Measurements from ENCODE around the gene KCTD17. TPM values are rescaled to one million over a fixed set of nuclear protein-coding genes. Genes with fewer than 3 reads are reported as not detected.

KCTD17 gene
- total and polyA plus RNA-seq, 2 of the 13 experiments (the other 11 are each of a cell fraction or from before 2014, with no cell fraction given) = 5.3 to 11.7 TPM

- no peak for TF ChIP-seq ZNF407 (CRISPR knock-in tag; IDR thresholded peaks at IDR 0.05; ENCODE audit: not compliant biosample characterization)
- no peak for TF ChIP-seq LCORL (IDR thresholded peaks at IDR 0.05)
- peak; percentile 60 for TF ChIP-seq LCORL (CRISPR knock-in tag; IDR thresholded peaks at IDR 0.05)
- TF ChIP-seq BATF2 (CRISPR knock-in tag; IDR thresholded peaks at IDR 0.05) = no peak
- peak; percentile 82 for TF ChIP-seq ZMYM2 (CRISPR knock-in tag; IDR thresholded peaks at IDR 0.05)
- TF ChIP-seq ZNF160 (CRISPR knock-in tag; IDR thresholded peaks at IDR 0.05) = 0 out of 2 replicates have a peak, but pooled peaks have one; percentile 68
- no peak for TF ChIP-seq U2AF2 (IDR thresholded peaks at IDR 0.05; ENCODE audit: low read depth, low read length)
- TF ChIP-seq WIZ (CRISPR knock-in tag; IDR thresholded peaks at IDR 0.05) = peak; percentile 70; the same call in 1 of the 2 replicates
- no peak for TF ChIP-seq ATF2 (CRISPR knock-in tag; IDR thresholded peaks at IDR 0.05)
- peak; percentile 86 for TF ChIP-seq ZNF574 (CRISPR knock-in tag; IDR thresholded peaks at IDR 0.05)
- TF ChIP-seq CREB3 (CRISPR knock-in tag; IDR thresholded peaks at IDR 0.05) = no peak
- peak; percentile 21; the same call in 1 of the 2 replicates for TF ChIP-seq ZBTB26 (CRISPR knock-in tag; IDR thresholded peaks at IDR 0.05; ENCODE audit: borderline replicate concordance)
Observed at GRCh38 chr22:37033605-37034430, 17.7 kb upstream of the KCTD17 start (continued).
